Measurements from ENCODE around the gene FTO.
"Not testable (repeated sequence)": the region's sequence is repeated elsewhere in the genome, so short reads cannot be mapped to it uniquely, and the experiment has no call there.

DNA sequence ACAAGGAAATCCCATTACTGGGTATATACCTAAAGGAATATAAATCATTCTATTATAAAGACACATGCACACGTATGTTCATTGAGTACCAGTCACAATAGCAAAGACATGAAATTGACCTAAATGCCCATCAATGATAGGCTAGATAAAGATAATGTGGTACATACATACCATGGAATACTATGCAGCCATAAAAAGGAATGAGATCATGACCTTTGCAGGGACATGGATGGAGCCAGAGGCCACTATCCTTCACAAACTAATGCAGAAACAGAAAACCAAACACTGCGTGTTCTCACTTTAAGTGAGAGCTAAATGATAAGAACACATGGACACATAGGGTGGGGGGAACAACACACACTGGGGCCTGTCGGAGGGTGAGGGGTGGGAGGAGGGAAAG is 18.6 kb upstream of the FTO start:
- TF ChIP-seq, protein P1, sequence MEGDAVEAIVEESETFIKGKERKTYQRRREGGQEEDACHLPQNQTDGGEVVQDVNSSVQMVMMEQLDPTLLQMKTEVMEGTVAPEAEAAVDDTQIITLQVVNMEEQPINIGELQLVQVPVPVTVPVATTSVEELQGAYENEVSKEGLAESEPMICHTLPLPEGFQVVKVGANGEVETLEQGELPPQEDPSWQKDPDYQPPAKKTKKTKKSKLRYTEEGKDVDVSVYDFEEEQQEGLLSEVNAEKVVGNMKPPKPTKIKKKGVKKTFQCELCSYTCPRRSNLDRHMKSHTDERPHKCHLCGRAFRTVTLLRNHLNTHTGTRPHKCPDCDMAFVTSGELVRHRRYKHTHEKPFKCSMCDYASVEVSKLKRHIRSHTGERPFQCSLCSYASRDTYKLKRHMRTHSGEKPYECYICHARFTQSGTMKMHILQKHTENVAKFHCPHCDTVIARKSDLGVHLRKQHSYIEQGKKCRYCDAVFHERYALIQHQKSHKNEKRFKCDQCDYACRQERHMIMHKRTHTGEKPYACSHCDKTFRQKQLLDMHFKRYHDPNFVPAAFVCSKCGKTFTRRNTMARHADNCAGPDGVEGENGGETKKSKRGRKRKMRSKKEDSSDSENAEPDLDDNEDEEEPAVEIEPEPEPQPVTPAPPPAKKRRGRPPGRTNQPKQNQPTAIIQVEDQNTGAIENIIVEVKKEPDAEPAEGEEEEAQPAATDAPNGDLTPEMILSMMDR (IDR thresholded peaks at IDR 0.05; ENCODE audit: low read length): not testable (repeated sequence)
- not testable (repeated sequence) for TF ChIP-seq EZH2 (optimal IDR thresholded peaks at IDR 0.05; ENCODE audit: low read depth, low read length)
